ENCODE results near the gene TRIM14. TPM values are rescaled to one million over a fixed set of nuclear protein-coding genes. Genes with fewer than 3 reads are reported as not detected.

The TRIM14 gene
- polyA plus RNA-seq, 2 of the 4 experiments (the other 2 are of a cell fraction) = 8.8 to 9.2 TPM

GRCh38 chr9:98056269-98057137 lies 62.5 kb downstream of the TRIM14 start, which contains the start of gene NANS (continued):
- peak; percentile 81 for TF ChIP-seq REST (IDR thresholded peaks at IDR 0.05)

GRCh38 chr9:98054376-98054951 lies 64.6 kb downstream of the TRIM14 start:
- Histone ChIP-seq H3K4me1 (peaks cover 16% of the 10 kb centered on the region; the same call in 2 of the 3 replicates), H3K4me3 (no peak overlapping the region), H3K4me2 (no peak overlapping the region), H3K9me3 (no peaks in the 10 kb centered on the region), H3K27ac (no peak overlapping the region)
- 83% methylated on average over 6 of the region's 7 CpGs for WGBS (ENCODE audit: missing lambda C conversion rate)
- DNase-seq (ENCODE audit: low read depth in 1 of 2, low spot score in 1 of 2) (no peak), FAIRE-seq (no peak), ATAC-seq (no peak)
- TF ChIP-seq BCL3 (IDR thresholded peaks at IDR 0.05) = no peak
- TF ChIP-seq NR3C1 (IDR thresholded peaks at IDR 0.05) = no peak
- TF ChIP-seq PBX3 (IDR thresholded peaks at IDR 0.05) = no peak
- TF ChIP-seq CHD4 (IDR thresholded peaks at IDR 0.05; ENCODE audit: borderline replicate concordance) = no peak
- no peak for TF ChIP-seq RARB (CRISPR knock-in tag; IDR thresholded peaks at IDR 0.05)
- TF ChIP-seq PHF8 (IDR thresholded peaks at IDR 0.05; ENCODE audit: borderline replicate concordance, low read depth) = no peak
- no peak for TF ChIP-seq MAZ (IDR thresholded peaks at IDR 0.05; ENCODE audit: borderline replicate concordance, low read depth, low read length)
- TF ChIP-seq MAX (IDR thresholded peaks at IDR 0.05) = no peak
- TF ChIP-seq BHLHE40 (IDR thresholded peaks at IDR 0.05; ENCODE audit: low read depth, low read length) = no peak
- TF ChIP-seq ZC3H11A (IDR thresholded peaks at IDR 0.05) = no peak
- TF ChIP-seq HOXA7 (CRISPR knock-in tag; IDR thresholded peaks at IDR 0.05) = no peak
- no peak for TF ChIP-seq TP53 (CRISPR knock-in tag; IDR thresholded peaks at IDR 0.05)
- POLR2A ChIA-PET = no interaction called here
- CTCF ChIA-PET = interaction anchor here (1.1 to 1.6 kb wide), 3 partner anchors 19 to 131 kb away, joined by 3 to 7 read pairs (median 5); partner anchors contain the start of genes ANP32B and TRMO

GRCh38 chr9:98050351-98050750 lies 68.7 kb downstream of the TRIM14 start:
- H3K27ac ChIP-seq = no peak overlapping the region
- ATAC-seq (no peak), FAIRE-seq (no peak), DNase-seq (ENCODE audit: low read depth in 1 of 2, low spot score in 1 of 2) (no peak)
- TF ChIP-seq MAX (IDR thresholded peaks at IDR 0.05) (no peak), CTCF (IDR thresholded peaks at IDR 0.05) (no peak), TP53 (CRISPR knock-in tag; IDR thresholded peaks at IDR 0.05) (no peak), EHMT2 (IDR thresholded peaks at IDR 0.05; ENCODE audit: low read depth) (no peak), CHD2 (IDR thresholded peaks at IDR 0.05; ENCODE audit: low read length, partially characterized antibody) (no peak)
- ChIA-PET CTCF (interaction anchor here (1.0 to 1.8 kb wide), 2 partner anchors 15 to 16 kb away, joined by 3 to 8 read pairs; no protein-coding TSS in a partner anchor), POLR2A (no interaction called here)
- H3K4me3 ChIP-seq = no peak overlapping the region
- no peak overlapping the region for H3K4me2 ChIP-seq
- WGBS (ENCODE audit: missing lambda C conversion rate) = 88% methylated on average over 4 of the region's 4 CpGs
- no peaks in the 10 kb centered on the region for H3K4me1 ChIP-seq
- no peaks in the 10 kb centered on the region for H3K9me3 ChIP-seq
